GM12864 (cell line): ENCODE data around the gene JMJD7.

Experiments used
- DNase-seq: peaks from one replicate; pipeline ENCODE4 v3.0.0-alpha.2; 2011; ENCODE audit warnings: low read depth
- H3K4me3 ChIP-seq: 2 replicates; pipeline ENCODE4 v1.5.1; 2011; ENCODE audit warnings: mild to moderate bottlenecking, low read depth, low read length, control low read depth
- CTCF ChIP-seq: IDR thresholded peaks from 2 replicates; pipeline ENCODE4 v1.5.1; 2011; ENCODE audit warnings: low read depth, mild to moderate bottlenecking, moderate library complexity, low read length, control low read depth, inconsistent platforms; ENCODE audit errors: missing control alignments

Gene JMJD7

DNA sequence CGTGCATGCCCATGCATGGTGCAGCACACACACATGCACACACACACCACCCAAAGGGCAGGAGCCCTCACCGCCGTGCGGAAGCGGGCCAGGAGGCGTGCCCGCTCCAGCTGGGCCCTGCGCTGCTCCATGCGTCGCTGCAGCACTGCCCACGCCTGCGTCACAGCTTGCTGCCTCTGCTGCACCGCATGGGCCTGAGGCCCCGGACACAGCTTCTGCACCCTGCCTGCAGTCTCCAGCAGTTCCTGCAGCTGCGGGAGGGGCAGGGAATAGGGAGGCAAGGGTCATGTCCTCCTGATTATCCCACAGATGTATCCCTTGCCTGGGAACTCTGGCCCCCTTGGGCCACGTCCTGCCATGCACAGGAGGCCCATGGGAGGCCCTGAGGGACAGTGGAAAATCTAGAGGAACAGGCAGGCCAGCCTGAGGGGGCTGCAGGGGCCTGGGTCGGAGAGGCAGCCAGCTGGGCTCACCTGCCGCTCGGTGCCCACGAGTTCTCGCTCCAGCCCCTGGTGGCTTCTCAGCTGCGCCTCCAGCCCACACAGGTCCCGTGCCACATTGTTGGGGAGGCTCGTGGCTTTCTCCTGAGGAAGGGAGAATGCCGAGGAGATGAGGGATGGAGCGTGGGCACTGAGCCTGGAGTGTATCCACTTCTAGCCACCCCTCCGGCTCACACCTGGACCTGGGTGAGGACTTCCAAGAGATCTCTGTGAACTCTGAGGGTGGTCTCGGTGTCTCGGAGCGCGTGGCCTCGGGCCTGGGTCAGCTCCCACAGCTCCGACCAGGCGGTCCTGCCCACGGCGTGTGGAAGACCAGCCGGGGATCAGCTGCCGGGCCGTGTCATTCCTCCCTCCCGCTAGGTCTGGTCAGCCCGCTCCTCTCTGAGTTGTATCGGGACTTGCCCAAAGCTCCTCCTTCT, 42.1 kb downstream of the JMJD7 start:
- DNase-seq = no peak
- H3K4me3 ChIP-seq = no peak overlapping the region
- no peak for TF ChIP-seq CTCF

- TF ChIP-seq CTCF = no peak
- no peak for DNase-seq
- no peak overlapping the region for H3K4me3 ChIP-seq
These were observed 42.8 kb downstream of the JMJD7 start for GRCh38 chr15:41870689-41871081.

DNA sequence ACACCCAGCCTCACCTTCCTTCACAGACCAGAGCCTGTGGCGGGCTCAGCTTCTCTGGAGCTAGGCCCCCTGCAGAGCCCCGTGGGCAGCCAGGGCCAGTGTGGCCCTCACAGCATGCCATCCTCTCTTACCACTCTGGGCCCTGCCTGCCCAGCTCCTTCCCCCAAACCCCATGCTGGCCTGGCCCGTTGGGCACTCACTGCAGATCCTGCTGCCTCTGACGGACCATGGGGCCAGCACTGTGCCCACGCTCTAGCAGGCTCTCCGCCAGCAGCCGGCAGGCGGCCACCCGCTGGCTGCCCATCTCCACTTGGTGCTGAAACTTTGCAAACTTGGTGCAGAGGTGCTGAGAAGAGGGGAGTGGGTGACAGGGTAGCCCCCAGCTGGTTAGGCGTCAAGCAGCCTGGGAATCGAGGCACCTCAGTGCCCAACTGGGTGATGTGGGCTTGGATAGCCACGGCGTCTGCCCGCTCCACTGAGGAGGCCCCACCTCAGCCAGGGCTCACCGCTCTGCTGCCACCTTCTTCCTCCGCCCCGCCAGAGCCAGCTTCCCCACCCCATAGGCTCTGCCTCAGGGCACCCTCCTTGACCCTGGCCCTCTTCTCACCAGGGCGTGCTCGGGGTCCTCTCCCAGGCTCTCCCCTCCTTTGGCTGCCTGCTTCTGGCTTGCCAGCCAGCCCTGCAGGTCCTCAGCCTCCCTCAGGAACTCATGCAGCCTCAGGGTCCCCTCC, 43.4 kb downstream of the JMJD7 start:
- TF ChIP-seq CTCF = no peak
- H3K4me3 ChIP-seq = no peak overlapping the region
- DNase-seq = no peak

- DNase-seq = no peak
- H3K4me3 ChIP-seq = no peak overlapping the region
- TF ChIP-seq CTCF = no peak
These were observed 44.4 kb downstream of the JMJD7 start for GRCh38 chr15:41872166-41872747.

- no peak overlapping the region for H3K4me3 ChIP-seq
- DNase-seq = no peak
- TF ChIP-seq CTCF = no peak
These were observed 45.8 kb downstream of the JMJD7 start for GRCh38 chr15:41873711-41874110.

GRCh38 chr15:41874736-41875135, 46.8 kb downstream of the JMJD7 start:
- H3K4me3 ChIP-seq = no peak overlapping the region
- no peak for DNase-seq
- no peak for TF ChIP-seq CTCF
